Activated naive CD4-positive, alpha-beta T cell treated with anti-CD3 and anti-CD28 coated beads, Interleukin-2, amount 50 U/mL, for 16 hours (primary cell): ENCODE data around the gene FOXP1.
A peak's percentile ranks its signal among the peaks of the same experiment; 100 is the strongest.

Experiments used
- DNase-seq: peaks from one replicate; pipeline ENCODE4 v3.0.0-alpha.2; 2020

Gene FOXP1

GRCh38 chr3:71062952-71063772 is 520.4 kb downstream of the FOXP1 start:
- DNase-seq, result no peak

DNA sequence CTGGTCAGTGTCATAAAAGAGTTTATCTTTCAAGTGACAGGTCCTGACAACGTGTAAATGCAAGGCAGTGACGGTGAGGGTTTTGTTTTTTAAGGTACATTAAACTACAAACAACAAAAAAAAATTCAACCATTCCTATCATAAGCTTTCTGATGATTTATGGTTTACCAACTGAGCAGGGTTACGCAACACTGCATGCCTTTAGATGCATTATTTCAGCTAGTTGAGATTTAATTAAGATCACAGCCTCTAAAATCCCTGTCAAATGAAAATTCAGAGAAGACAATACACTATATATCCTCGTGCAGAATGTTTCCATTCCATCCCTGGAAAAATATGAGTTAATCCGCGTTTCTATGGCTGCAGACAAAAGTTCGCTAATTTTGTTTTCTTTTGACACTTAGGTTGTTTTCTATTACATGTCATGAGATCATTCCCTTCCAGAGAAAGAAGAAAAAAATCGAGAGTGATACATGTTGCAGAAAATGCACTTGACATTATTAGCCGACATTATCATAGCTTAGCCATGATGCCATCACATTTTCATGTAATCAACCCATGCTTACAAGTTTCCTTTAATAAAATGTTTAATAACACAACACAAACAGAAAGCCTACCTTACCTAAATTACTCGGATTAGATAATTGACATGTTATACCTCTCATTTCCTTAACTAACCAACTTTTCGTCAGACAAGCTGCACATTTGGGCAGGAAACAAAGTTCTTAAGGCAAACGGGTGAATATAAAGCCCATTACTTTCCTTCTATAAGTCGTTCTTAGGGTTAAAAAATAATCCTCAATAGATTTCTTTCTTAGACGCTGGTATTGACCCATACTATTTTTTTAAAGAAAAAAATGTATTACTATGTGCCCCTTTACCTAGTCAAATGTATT is 521.2 kb downstream of the FOXP1 start:
- no peak for DNase-seq

- no peak for DNase-seq
These were observed 521.9 kb downstream of the FOXP1 start for GRCh38 chr3:71061581-71061980.

GRCh38 chr3:71061037-71061436 is 522.5 kb downstream of the FOXP1 start:
- DNase-seq, result no peak

DNA sequence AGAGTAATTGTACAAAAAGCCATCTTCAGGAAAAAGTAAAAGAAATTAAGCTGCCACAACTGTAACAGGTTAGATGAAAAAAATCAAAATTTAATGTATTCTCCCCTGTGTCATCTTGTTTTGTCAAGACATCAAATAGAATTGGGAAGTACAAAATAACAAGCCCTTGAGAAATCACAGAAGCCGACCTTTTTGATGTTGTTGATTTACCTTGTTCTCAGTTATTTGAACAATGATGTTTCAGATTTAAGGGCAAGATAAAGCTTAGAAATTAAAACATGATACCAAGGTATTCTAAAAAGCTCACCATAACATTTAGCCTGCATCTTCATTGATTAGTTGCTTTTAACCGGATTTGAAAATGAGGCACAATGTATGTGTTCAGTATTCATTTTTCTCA is 523.0 kb downstream of the FOXP1 start:
- no peak for DNase-seq

DNA sequence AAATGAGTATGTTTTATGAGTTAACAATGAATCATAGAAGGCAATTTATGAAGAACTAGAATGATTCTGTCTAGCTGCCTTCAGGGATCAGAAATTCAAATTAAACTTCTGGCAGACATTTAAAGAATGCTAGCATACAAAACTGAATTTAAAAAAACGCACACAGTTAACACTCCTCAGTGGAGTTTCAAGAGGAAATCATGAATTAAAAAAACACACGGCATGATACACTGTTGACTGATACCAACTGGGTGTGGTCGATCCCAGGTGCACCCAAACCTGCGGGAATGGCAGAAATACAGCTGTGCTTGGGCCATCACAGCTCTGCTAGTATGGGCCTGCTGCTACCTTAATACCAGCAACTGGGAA is 526.0 kb downstream of the FOXP1 start:
- peak; percentile 37 for DNase-seq

DNA sequence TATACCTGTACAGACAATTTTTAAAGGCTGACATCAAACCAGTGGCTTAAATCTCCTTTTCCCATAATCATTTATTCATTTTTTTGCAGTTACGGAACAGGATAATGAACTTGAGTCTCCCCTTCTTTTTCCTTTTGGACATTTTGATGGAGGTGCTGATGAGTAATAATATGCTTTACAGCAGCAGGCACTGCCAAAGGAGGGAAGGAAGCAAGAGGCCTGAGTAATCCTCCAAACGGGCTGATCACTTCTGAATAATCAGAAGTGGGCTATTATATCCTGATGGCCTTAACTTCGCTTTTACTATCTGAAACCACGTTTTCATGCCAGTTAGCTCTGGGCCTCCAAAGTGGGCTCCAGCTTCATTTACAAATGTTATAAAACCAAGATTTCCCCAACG is 527.2 kb downstream of the FOXP1 start:
- DNase-seq, result no peak

- DNase-seq, result no peak
These were observed 528.1 kb downstream of the FOXP1 start for GRCh38 chr3:71055257-71056001.

- no peak for DNase-seq
These were observed 529.2 kb downstream of the FOXP1 start for GRCh38 chr3:71054312-71054711.

DNA sequence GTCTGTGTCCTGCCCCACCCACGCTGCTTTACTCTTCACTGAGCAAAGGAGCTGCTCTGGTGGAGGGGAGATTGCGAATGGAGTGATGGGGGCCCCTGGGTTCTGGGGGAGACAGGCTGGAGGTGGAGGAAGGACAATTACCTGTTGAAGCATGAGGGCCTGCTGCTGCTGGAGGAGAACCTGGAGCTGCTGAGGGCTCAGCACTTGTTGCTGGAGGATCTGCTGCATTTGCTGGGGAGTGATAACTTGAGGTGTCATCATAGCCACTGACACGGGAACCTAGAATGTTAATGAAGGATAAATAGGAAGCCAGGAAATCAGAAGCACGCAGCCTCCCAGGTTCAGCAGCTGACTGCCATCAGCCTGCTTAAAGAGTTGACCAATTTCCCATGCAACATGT is 530.0 kb downstream of the FOXP1 start:
- DNase-seq, result no peak

DNA sequence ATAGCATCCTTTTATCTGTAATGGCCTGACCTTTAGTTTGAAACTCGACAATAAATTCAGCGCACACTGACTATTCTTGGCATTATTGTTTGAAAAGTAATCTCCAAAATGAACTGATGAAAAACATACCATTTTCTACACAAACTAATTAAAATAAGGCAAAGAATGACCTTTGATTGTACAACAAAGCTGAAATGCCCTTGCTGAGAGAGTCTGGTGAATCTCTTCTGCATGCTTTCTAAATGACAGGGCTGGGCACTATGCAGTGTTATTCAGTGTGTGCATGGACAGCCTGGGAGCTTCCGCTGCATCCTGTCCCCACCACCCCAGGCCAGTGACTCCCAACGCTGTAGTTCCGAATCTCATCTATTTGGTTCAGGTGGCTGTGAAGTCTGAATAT is 530.8 kb downstream of the FOXP1 start:
- DNase-seq, result no peak

- no peak for DNase-seq
These were observed 531.4 kb downstream of the FOXP1 start for GRCh38 chr3:71051893-71052687.

DNA sequence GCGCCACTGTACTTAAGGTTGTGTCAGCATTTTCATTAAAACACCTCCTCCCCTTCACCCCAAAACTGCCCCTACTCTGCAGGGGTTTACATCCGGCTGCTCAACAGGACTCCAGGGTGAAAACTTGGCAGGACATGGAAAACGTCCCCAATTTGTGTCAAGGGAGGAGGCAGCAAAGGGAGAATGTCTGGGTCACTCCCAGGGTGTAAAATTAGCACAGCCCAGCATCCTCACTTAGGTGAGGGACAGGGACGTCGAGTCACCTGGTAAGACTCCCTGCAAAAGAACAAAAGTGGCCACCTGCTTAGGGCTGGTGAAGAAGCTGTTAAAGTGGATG is 532.3 kb downstream of the FOXP1 start:
- no peak for DNase-seq

GRCh38 chr3:71050538-71051258 is 532.8 kb downstream of the FOXP1 start:
- no peak for DNase-seq

GRCh38 chr3:71050166-71050537 is 533.4 kb downstream of the FOXP1 start:
- no peak for DNase-seq

GRCh38 chr3:71048948-71049347 is 534.6 kb downstream of the FOXP1 start:
- DNase-seq, result no peak

DNA sequence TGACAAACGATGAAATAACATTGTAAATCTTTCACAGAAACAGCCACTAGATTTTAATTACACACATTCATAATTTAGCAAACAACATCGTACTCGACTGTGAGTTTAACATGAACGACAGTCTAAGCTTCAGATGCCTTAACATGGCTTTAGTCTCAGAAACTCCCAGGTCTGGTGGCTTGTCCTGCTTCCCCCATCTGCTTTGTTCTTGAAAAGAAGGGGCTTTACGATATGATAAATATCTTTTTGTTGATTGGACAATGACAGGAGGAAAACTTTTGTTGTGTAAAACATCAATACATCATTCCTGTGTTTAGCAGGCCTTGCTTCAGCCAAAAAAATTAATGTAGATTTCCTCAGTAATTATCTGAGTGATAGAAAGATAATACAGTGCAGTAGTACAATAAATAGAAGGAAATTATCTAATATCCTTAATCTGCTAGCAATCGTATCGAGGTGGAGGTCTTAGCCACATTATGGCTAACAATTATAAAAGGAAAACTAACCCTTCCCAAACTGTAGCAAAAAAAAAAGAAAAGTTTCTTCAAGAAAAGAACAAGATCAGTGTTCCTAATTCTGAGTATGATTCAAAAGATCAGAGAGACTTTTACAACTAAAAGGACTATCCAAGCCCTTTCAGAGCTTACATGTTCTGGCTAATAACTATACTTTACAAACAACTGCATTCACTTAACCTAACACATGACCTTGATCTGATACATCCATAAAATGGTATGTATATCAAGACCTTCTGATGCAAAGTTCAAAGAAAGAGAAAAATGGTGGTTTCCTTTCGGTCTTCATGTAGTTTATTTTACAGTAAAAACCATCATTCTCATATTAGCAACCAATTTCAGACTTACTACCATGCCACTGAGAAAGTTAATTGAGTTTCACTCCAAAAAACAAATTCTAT is 535.7 kb downstream of the FOXP1 start:
- no peak for DNase-seq

- no peak for DNase-seq
These were observed 536.7 kb downstream of the FOXP1 start for GRCh38 chr3:71046791-71047190.

GRCh38 chr3:71045917-71046282 is 537.6 kb downstream of the FOXP1 start:
- no peak for DNase-seq

GRCh38 chr3:71045212-71045916 is 538.2 kb downstream of the FOXP1 start:
- DNase-seq, result no peak
